Activated B cell treated with CpG ODN at 0.5 μM for 24 hours (primary cell): ENCODE data around the gene HAND1. TPM values are rescaled to one million over a fixed set of nuclear protein-coding genes. Genes with fewer than 3 reads are reported as not detected.

Source experiments
- ATAC-seq: fragments of 200-7000 bp; cut with Tn5 transposase; one replicate; pipeline ENCODE4 v1.10.0; 2021; ENCODE audit warnings: low read depth, mild to moderate bottlenecking, moderate library complexity
- CTCF ChIA-PET: fragments of 350-600 bp; sonication (Branson Sonifier 250); formaldehyde crosslinking; loops from one replicate; lab custom pipeline; 2021; ENCODE audit warnings: antibody characterized with exemption; lab: Charles Lee
- POLR2A ChIA-PET: fragments of 350-600 bp; sonication (Branson Sonifier 250); formaldehyde crosslinking; loops from one replicate; lab custom pipeline; 2021; ENCODE audit warnings: antibody characterized with exemption; lab: Charles Lee
- DNase-seq: peaks from one replicate; pipeline ENCODE4 v3.0.0; 2022
- H3K27ac Mint-ChIP-seq: one replicate; pipeline ENCODE4 v1.8.0; 2020; ENCODE audit warnings: mixed read lengths
- H3K27me3 Mint-ChIP-seq: one replicate; pipeline ENCODE4 v1.8.0; 2021; ENCODE audit warnings: mixed read lengths
- H3K36me3 Mint-ChIP-seq: one replicate; pipeline ENCODE4 v1.8.0; 2021; ENCODE audit warnings: low read depth, mixed read lengths
- H3K4me1 Mint-ChIP-seq: one replicate; pipeline ENCODE4 v1.8.0; 2021; ENCODE audit warnings: mixed read lengths
- H3K4me3 Mint-ChIP-seq: one replicate; pipeline ENCODE4 v1.8.0; 2020; ENCODE audit warnings: mild to moderate bottlenecking, mixed read lengths
- H3K9me3 Mint-ChIP-seq: one replicate; pipeline ENCODE4 v1.8.0; 2020; ENCODE audit warnings: mixed read lengths
- CTCF ChIP-seq: fragments of 200-600 bp; IDR thresholded peaks from one replicate; pipeline ENCODE4 v1.8.0; 2022; ENCODE audit warnings: antibody characterized with exemption, mild to moderate bottlenecking
- intact Hi-C: fragments of 100-400 bp; cut with micrococcal nuclease; formaldehyde crosslinking; loops from one replicate; pipeline ENCODE4 v1.15.1; 2024
- total RNA-seq: library from RNA; stranded (reverse); gene quantifications from 2 replicates; pipeline ENCODE4 v1.2.3, GENCODE V29; 2022

Gene HAND1
- total RNA-seq, 1 donor from 2014 or later = not detected

GRCh38 chr5:154461531-154461930 is 16.5 kb downstream of the HAND1 start:
- intact Hi-C loops = no loop called here
- no peak for TF ChIP-seq CTCF
- ATAC-seq = no peak
- DNase-seq = no peak
- ChIA-PET POLR2A (no interaction called here), CTCF (interaction anchor here (1.7 kb wide), 1 partner anchor 389 kb away, joined by 8 read pairs; no protein-coding TSS in a partner anchor)
- Mint-ChIP-seq H3K4me3 (no peak overlapping the region), H3K36me3 (peaks cover 34% of the 10 kb centered on the region), H3K27me3 (peaks cover 2% of the 10 kb centered on the region), H3K4me1 (peaks cover 5% of the 10 kb centered on the region), H3K27ac (no peak overlapping the region), H3K9me3 (no peaks in the 10 kb centered on the region)

- ChIA-PET CTCF (no interaction called here), POLR2A (no interaction called here)
- ATAC-seq (no peak), DNase-seq (no peak)
- Mint-ChIP-seq H3K27ac (no peak overlapping the region), H3K9me3 (no peaks in the 10 kb centered on the region), H3K4me3 (no peak overlapping the region), H3K36me3 (peaks cover 46% of the 10 kb centered on the region), H3K4me1 (peaks cover 5% of the 10 kb centered on the region), H3K27me3 (no peaks in the 10 kb centered on the region)
- no peak for TF ChIP-seq CTCF
- intact Hi-C loops = no loop called here
Measured at GRCh38 chr5:154460172-154460571, 17.9 kb downstream of the HAND1 start.

- ChIA-PET CTCF (no interaction called here), POLR2A (no interaction called here)
- no peaks in the 10 kb centered on the region for H3K9me3 Mint-ChIP-seq
- H3K4me1 Mint-ChIP-seq = peaks cover 5% of the 10 kb centered on the region
- ATAC-seq (no peak), DNase-seq (no peak)
- no peak overlapping the region for H3K27ac Mint-ChIP-seq
- peaks cover 50% of the 10 kb centered on the region for H3K36me3 Mint-ChIP-seq
- no peak for TF ChIP-seq CTCF
- intact Hi-C loops = no loop called here
- H3K27me3 Mint-ChIP-seq = no peaks in the 10 kb centered on the region
- no peak overlapping the region for H3K4me3 Mint-ChIP-seq
Measured at GRCh38 chr5:154459015-154459414, 19.0 kb downstream of the HAND1 start.

GRCh38 chr5:154456540-154456939 is 21.5 kb downstream of the HAND1 start:
- peaks cover 73% of the 10 kb centered on the region for H3K36me3 Mint-ChIP-seq

GRCh38 chr5:154455585-154455984 is 22.4 kb downstream of the HAND1 start:
- no peak for TF ChIP-seq CTCF
- ATAC-seq (no peak), DNase-seq (no peak)
- ChIA-PET CTCF (no interaction called here), POLR2A (no interaction called here)
- Mint-ChIP-seq H3K4me3 (no peak overlapping the region), H3K27me3 (no peaks in the 10 kb centered on the region), H3K4me1 (peaks cover under 1% of the 10 kb centered on the region), H3K9me3 (no peaks in the 10 kb centered on the region), H3K27ac (no peak overlapping the region), H3K36me3 (peaks cover 83% of the 10 kb centered on the region)
- intact Hi-C loops = no loop called here

More at GRCh38 chr5:154456540-154456939, 21.5 kb downstream of the HAND1 start:
- ATAC-seq (no peak), DNase-seq (no peak)
- ChIA-PET POLR2A (no interaction called here), CTCF (interaction anchor here (1.3 kb wide), 1 partner anchor 10 kb away, joined by 3 read pairs; no protein-coding TSS in a partner anchor)
- no peak overlapping the region for H3K27ac Mint-ChIP-seq
- no peaks in the 10 kb centered on the region for H3K27me3 Mint-ChIP-seq
- H3K9me3 Mint-ChIP-seq = no peaks in the 10 kb centered on the region
- intact Hi-C loops = no loop called here
- H3K4me3 Mint-ChIP-seq = no peak overlapping the region
- H3K4me1 Mint-ChIP-seq = peaks cover 5% of the 10 kb centered on the region
- no peak for TF ChIP-seq CTCF
